Superior temporal gyrus (tissue), 1 donor: ENCODE measurements around the gene CSNK1G1.

Source experiments
- DNase-seq: peaks from one replicate; pipeline ENCODE4 v3.0.0-alpha.2; 2016; ENCODE audit errors: extremely low spot score

Gene CSNK1G1

DNA sequence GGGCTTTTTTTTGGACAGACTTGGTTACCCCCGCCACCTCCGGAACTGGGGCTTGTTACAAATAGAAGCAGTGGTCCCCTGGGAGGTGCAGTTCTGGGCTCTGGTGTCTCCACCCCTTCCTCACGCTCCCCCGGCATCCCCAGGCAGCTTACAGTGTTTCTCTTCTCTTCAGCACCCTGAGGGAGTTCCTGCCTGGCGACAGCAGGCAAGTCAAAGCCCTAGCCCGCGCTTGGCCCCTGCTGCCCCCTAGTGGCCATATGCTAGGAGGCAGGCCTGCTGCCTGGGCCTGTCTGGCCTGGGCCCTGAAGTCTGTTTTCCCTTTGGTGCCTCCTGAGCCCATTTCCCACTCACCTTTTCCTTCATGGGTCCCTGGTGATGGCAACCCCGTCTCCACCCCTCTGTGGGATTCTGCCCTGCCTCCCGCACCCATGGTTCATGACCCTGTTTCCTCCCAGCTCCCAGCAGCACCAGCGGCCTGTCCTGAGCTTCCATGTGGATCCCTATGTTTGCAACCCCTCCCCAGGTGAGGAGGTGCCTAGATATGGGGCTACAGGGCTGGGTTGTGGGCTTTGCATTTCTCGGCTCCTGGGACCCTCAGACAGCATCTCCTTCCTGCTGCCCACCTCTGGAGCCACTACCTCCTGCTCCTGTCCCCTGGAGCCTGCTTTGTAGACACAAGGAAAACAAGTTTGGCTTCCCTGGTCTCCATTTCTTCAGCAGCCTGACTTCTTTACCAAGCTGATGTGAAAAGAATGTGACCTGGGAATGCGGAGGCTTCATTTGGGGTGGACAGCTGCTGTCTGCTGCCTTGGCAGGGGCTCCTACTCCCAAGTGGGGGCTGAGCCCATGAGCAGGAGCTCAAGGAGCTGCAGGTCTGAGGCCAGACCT is 202.2 kb downstream of the CSNK1G1 start:
- DNase-seq, result peak; percentile 96

- DNase-seq, result no peak
These were observed 203.2 kb downstream of the CSNK1G1 start for GRCh38 chr15:64152507-64153387.

GRCh38 chr15:64151727-64152506 is 204.1 kb downstream of the CSNK1G1 start, which contains the start of gene SNX22:
SNX22 (plus strand) TSS chr15:64151731; CDS start chr15:64151776, 45 bp downstream.
- no peak for DNase-seq

GRCh38 chr15:64149893-64150578 is 205.9 kb downstream of the CSNK1G1 start:
- no peak for DNase-seq

DNA sequence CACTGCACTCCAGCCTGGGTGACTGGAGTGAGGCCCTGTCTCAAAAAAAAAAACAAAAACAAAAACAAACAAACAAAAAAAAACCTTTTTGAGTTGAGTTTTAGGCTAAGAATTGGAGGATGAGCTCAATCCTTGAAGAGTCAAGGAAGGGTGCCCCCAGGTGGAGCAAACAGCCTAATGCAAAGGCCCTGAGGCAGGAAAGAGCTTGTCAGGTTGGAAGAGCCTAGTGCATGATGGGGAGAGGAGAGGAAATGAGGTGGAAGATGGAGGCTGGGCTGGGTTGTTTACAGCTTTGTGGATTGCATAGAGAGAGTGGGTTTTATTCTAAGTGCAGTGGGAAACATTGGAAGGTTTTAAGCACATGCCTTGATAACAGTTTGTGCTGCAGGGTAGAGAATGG is 206.5 kb downstream of the CSNK1G1 start:
- no peak for DNase-seq

GRCh38 chr15:64148581-64148980 is 207.4 kb downstream of the CSNK1G1 start:
- no peak for DNase-seq

GRCh38 chr15:64148168-64148567 is 207.8 kb downstream of the CSNK1G1 start:
- DNase-seq, result no peak

GRCh38 chr15:64146885-64147681 is 208.9 kb downstream of the CSNK1G1 start:
- DNase-seq, result no peak

DNA sequence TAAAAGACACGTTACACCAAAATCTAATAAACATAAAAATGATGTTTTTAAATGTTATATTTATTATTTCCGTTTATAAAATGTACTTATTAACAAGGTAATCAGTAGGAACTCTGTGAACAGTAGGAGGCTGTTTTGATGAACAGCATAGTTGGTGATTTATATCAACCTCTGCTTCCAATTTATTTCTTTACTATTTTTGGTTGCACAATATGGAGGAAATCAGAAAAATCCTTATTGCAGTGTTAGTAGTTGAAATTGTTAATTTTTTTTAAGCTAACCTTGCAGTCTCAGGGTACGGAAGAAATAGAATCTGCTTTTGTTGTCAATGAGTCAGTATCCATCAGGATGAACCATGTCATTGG is 209.5 kb downstream of the CSNK1G1 start:
- DNase-seq, result no peak

- DNase-seq, result no peak
These were observed 209.9 kb downstream of the CSNK1G1 start for GRCh38 chr15:64146041-64146440.

- peak; percentile 68 for DNase-seq
These were observed 211.2 kb downstream of the CSNK1G1 start for GRCh38 chr15:64144565-64145281.

- DNase-seq, result no peak
These were observed 211.8 kb downstream of the CSNK1G1 start for GRCh38 chr15:64144192-64144564.

GRCh38 chr15:64143276-64143675 is 212.7 kb downstream of the CSNK1G1 start:
- no peak for DNase-seq

DNA sequence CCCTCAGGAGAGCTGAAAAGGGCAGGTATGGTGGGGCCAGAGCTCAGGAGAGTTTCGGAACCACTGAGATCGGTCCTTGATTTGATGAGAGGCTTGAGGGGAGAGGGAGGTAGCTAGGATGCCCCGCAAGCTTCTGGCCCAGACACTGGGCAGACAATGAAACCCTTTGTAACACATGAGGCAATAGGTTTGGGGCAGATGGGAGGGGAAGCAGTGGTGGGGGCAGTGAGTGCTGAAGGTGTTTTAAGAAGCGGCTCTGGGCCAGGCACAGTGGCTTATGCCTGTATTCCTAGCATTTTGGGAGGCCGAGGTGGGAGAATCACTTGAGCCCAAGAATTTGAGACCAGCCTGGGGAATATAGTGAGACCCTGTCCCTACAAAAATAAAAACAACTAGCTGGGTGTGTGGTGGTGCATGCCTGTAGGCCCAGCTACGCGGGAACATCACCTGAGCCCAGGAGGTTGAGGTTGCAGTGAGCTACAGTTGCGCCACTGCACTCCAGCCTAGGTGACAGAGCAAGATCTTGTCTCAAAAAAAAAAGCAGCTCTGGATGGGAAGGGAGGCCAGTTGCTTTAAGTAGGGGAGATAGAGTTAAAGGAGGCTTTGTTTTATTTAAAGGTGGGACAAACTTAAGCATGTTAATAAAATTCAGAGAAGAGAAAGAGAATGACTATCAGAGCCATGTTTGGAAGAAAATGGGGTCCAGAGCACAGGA is 214.0 kb downstream of the CSNK1G1 start:
- DNase-seq, result no peak

- no peak for DNase-seq
These were observed 217.5 kb downstream of the CSNK1G1 start for GRCh38 chr15:64138331-64138941.

DNA sequence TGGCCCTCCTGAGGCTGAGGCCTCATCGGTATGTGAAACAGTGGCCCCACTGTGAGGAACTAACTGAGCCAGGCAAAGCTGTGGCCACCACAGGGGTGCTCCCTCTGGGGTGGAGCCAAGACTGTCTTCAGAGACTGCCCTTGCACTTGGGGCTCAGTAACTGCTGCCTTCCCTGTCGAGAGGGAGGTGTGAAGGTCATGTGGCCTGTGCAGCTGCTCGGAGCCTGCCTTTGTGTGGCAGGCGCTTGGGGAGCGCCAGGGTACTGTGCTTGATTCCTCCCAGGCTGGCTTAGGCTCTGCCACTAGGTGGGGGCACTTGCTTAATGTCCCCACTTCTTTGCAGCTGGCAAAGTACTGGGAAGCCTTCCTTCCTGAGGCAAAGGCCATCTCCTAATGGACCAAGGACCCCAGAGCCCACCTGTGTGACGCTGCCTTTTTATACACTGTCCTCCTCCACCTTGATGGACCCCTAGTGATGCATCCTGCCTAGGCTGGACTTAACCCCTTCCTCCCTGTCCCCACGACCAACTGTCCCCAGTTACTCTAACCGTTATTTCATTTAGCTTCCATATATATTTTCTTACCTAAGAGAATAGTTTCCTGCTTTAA is 218.6 kb downstream of the CSNK1G1 start:
- no peak for DNase-seq

DNA sequence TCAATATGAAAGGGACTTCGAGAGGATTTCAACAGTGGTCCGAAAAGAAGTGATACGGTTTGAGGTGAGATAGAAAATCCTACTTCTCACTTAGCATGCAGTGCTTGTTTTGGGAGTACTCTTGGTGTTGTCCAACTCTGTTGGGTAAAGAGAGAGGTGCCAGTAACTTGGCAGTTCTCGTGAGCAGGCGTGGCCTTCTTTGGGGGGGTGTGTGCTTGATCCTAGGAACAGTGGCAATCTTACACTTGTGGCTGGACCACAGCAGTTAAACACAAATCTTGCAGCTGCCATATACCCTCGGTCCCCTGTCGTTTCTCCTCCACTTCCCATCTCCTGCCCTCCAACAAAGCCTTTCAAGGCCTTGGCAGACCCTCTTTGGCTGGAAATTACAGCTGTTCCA is 219.6 kb downstream of the CSNK1G1 start:
- no peak for DNase-seq

DNA sequence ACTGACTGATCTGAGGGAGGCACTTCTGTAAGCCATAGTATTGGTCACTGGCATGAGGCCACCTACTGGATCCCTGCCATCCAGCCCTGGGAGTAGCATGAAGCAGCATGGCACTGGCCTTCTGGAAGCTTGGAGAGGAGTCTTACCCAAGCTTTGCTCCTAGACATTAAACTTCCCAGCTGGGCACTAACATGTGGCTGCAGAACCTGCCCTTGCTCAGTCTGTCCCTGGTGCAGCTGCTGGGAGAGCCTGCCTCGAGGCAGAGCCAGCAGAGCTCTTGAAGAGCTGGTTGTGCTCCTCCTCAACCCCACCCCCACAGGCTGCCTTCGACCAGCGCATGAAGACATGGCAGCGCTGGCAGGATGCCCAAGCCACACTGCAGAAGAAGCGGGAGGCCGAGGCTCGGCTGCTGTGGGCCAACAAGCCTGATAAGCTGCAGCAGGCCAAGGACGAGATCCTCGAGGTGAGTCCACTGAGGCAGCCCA is 221.6 kb downstream of the CSNK1G1 start:
- DNase-seq, result no peak
